Frontal cortex (tissue), 4 donors: ENCODE measurements around the gene TTBK2. TPM values are rescaled to one million over a fixed set of nuclear protein-coding genes. Genes with fewer than 3 reads are reported as not detected.

Experiments used
- DNase-seq, 2 donors: peaks; one replicate each; pipeline ENCODE4 v3.0.0; 2012; ENCODE audit warnings: low spot score in 2 of 2
- FAIRE-seq: peaks from 2 replicates; lab custom pipeline; 2012; peaks lifted over from hg19 to GRCh38; lab: Jason Lieb, UNC
- total RNA-seq: library from RNA; depleted of rRNA; stranded (reverse); fragments of >200 nt; gene quantifications from one replicate; pipeline ENCODE4 v1.2.3, GENCODE V29; 2014
- donor health status: control.
- donor health status: control.
- donor health status: control.

TTBK2 gene
- total RNA-seq, 1 donor from 2014 or later = 30.6 TPM

GRCh38 chr15:42843699-42844098 is 76.9 kb downstream of the TTBK2 start:
- no peak for DNase-seq
- no peak for FAIRE-seq

DNA sequence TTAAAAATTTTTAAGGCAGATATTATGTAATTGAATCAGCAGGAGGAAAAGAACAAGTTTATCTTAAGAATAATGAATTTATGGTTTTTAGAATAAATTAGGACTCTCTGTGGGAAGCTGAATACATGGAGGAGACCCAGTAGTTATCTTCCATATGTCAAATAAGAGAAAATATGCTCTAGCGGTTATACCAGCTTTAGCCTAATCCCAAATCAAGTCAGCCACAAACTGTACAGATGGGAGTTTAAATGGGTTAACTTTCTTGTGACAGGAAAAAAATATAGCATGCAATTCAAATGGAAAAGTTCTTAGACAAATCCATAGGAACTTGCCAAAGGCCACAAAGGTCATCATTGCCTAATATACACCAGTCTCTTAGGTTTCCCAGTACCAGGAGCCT is 84.3 kb downstream of the TTBK2 start:
- no peak for FAIRE-seq

GRCh38 chr15:42832576-42832975 is 88.0 kb downstream of the TTBK2 start:
- FAIRE-seq (no peak), DNase-seq (no peak)

More for the DNA sequence above, 84.3 kb downstream of the TTBK2 start:
- DNase-seq = no peak

DNA sequence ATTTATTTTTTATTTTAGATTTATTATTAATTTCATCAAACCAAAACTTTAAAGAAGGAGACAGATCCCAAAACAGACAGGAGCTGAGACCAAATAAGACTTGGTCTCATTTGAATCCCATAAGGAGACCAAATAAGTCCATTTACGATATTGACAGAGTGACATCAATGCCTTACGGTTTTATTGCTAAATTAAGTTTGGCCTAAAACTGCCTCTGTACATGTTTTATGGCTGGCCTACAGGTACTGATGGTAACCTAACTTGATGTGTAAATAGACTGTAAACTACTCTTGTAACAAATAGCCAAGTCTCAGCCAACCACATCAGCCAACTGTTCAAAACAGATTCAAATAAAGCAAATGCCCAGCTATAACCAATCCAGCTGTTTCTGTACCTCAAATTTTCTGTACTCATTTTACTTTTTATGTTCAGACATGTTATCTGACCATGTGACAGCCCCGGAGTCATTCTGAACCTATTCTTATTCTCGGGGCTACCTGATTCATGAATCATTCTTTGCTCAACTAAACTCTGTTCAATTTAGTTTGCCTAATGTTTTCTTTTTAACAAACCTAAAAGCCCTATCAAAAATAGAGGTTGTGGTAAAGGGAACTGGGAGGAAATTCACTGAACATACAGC is 94.2 kb downstream of the TTBK2 start:
- FAIRE-seq (no peak), DNase-seq (no peak)

DNA sequence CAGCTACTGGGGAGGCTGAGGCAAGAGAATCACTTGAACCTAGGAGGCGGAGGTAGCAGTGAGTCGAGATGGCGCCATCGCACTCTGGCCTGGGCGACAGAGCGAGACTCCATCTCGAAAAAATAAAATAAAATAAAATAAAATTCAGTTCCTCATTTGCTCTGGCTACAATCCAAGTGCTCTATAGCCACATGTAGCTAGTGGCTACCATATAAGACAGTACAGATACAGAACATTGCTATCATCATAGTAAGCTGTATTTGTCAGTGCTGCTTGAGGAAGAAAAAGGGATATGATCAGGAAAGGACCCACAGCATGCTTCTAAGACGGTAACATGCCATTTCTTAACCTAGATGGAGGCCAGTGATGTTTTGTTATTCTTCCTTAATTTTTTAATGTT is 95.0 kb downstream of the TTBK2 start:
- DNase-seq (no peak), FAIRE-seq (no peak)

DNA sequence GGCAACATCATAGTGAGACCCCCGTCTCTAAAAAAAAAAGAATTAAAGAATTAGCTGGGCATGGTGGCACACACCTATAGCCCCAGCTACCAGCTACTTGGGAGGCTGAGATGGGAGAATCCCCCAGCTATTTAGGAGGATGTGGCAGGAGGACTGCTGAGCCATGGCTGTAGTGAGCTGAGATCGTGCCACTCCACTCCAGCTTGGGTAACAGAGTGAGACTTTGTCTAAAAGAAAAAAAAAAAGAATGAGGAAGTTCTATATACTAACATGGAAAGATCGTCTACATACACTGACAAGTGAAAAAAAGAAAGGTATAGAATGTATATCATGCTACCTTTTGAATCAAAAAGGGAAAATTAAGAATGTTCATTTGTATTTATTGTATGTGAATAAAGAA is 99.8 kb downstream of the TTBK2 start:
- DNase-seq = no peak
- FAIRE-seq = no peak

- FAIRE-seq = no peak
Measured at GRCh38 chr15:42819786-42820185, 100.8 kb downstream of the TTBK2 start.

GRCh38 chr15:42811433-42811832 is 109.1 kb downstream of the TTBK2 start:
- DNase-seq (no peak), FAIRE-seq (no peak)

More at GRCh38 chr15:42819786-42820185, 100.8 kb downstream of the TTBK2 start:
- no peak for DNase-seq

DNA sequence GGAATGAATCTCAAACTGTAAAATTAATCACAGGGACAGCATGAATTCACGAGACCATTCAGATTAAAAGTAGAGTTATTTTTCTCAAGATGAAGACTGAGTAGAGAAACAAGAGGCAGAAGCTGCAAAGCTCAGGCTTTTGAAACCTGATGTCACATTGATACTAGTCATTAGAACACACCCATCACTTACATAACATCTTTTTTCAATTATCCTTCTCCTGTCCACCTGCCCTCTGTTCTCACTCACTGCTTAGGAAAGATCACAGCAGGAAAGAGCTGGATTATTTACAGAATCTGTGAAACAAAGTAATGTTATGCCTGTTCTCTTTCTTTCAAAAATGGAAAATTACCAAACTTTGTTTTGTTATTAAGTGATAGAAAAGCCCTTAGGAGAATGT is 111.7 kb downstream of the TTBK2 start:
- FAIRE-seq = no peak
- no peak for DNase-seq

- FAIRE-seq = no peak
- no peak for DNase-seq
Measured at GRCh38 chr15:42805266-42805665, 115.3 kb downstream of the TTBK2 start.

GRCh38 chr15:42804739-42805138 is 115.8 kb downstream of the TTBK2 start:
- FAIRE-seq = no peak

GRCh38 chr15:42803436-42803835 is 117.1 kb downstream of the TTBK2 start:
- no peak for FAIRE-seq

More at GRCh38 chr15:42804739-42805138, 115.8 kb downstream of the TTBK2 start:
- no peak for DNase-seq

GRCh38 chr15:42802168-42802567 is 118.4 kb downstream of the TTBK2 start:
- DNase-seq = no peak
- no peak for FAIRE-seq

More at GRCh38 chr15:42803436-42803835, 117.1 kb downstream of the TTBK2 start:
- no peak for DNase-seq

DNA sequence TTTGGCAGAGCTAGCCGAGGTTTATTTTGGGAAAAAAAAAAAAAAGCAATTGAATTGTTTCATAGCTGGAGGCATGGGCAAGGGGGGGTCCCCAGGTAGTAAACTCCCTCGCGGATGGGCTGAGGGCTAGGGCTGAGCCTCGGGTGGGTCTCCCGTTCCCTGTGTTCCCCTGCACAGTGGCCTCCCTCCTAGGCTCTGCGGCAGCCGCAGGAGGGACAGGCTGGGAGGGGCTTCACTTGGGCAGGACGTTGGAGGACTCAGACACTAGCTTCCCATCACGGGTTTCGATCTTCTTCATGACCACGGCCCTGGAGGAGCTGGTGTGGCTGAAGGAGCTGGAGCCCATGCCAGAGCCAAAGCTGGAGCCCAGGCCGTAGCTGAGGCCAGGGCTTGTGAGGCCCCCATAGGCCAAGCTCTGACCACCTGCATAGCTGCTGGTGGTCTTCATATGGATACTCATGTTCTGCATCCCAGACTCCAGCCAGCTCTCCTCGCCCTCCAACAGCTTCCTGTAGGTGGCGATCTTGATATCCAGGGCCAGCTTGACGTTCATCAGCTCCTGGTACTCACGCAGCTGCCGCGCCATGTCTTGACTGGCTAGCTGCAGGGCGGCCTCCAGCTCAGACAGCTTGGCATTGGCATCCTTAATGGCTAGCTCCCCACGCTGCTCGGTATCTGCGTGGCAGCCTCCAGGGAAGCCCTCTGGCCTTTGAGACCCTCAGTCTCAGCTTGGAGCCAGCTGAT is 119.7 kb downstream of the TTBK2 start:
- no peak for FAIRE-seq
- DNase-seq = no peak

DNA sequence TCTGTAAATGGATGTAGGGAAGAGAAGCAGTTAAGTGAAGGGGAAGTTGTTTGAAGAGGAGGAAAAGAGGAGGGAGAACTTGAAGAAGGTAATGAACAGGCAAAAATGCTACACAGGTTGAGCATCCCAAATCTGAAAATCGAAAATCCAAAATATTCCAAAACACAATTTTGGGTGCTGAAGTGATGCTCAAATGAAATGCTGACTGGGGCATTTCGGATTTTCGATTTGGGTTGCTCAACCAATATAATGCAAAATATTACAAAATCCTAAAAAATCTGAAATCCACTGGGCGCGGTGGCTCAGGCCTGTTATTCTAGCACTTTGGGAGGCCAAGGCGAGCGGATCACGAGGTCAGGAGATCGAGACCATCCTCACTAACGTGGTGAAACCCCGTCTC is 121.8 kb downstream of the TTBK2 start:
- FAIRE-seq (no peak), DNase-seq (no peak)

DNA sequence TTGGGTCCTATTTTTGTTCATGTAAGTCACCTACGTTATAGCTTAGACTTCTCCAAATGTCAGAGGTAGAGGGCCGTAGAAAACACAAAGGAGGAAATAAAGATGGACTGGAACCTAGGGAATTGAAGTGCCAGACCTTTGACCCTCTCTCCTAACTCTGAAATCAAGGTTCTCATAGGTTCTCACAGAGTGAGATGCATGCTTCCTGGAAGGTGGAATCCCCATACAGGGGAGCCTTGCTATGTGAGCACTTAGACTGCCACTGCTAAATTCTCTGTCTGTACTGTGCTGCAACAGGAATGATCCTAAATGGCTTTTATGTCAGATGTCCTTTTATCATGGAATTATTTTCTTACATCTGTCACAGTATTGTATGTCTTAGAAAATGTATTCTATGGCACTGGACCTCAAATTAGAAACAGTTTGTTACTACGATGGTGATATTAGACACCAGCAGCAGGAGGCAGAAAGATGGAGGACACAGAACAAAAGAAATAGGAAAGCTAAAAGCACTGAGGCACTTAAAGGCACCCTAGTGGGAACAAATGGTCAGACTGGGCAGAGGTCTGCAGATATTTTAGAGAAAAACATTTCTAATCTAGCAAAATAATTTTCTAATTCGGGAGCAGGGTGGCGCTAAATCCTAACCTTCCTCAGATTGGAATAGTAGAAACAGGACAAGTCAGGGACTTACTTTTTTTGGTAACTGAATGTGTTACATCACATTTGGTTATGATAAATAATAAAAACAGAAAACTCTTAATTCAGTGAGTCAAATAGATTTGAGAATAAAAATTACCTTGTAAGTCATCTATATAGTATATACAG is 123.4 kb downstream of the TTBK2 start:
- DNase-seq = no peak
- no peak for FAIRE-seq

DNA sequence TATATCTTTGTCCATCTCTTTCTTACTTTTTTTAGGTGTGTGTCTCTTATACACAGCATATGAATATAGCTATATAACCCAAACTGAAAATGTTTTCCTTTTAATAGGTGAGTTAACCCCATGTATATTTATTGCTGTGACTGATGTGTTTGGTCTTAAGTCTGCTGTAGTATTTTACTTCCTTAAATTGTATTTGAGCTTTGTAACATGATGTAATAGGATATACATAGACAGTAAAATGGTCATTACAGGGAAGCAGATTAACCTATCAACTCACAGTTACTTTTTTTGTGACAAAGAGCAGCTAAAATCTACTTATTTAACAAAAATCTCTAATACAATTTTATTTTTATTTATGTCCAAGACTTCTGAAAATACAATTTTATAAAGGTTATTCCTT is 131.9 kb downstream of the TTBK2 start:
- no peak for DNase-seq
- no peak for FAIRE-seq

- DNase-seq = no peak
- FAIRE-seq = no peak
Measured at GRCh38 chr15:42786978-42787377, 133.6 kb downstream of the TTBK2 start.

DNA sequence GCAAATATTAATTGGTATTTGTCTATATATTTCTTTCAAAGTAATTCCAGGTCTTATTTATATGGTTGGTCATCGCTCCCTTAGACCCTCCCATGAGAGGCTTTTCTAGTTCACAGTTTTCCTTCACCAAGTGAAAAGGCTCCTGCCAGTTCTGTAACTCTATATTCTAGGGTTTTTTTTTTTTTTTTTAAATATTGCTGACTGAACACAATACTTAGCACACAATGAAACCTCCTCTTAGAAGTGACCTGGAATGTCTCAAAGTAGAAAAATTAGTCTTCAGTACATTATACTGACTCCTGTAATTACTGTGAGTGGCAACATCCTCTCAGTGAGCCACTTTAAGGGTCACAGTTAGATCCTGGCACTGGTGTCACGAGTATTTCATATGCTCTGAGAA is 135.0 kb downstream of the TTBK2 start:
- no peak for FAIRE-seq
- DNase-seq = no peak

- FAIRE-seq = no peak
- no peak for DNase-seq
Measured at GRCh38 chr15:42784705-42785104, 135.9 kb downstream of the TTBK2 start.

DNA sequence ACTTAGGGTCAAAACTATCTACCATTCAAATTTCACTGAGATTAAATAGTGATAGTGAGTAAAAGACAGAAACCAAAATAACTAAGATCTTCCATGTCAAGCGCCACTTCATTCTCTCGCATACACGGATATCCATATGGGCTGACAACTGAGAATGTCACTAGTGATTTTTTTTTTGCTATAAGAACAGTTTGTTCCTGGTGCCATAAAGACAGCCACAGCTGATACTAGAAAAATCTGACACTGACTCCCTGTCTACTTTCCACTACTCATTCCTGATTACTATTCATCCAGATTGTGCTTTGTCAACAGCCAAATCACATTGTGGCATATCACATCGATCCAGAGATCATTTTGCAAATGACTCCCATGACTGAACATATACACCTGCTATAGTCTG is 137.9 kb downstream of the TTBK2 start:
- DNase-seq (no peak), FAIRE-seq (no peak)
